Subcutaneous adipose tissue (tissue), 4 donors: Measurements from ENCODE around the gene ELP5. TPM values are rescaled to one million over a fixed set of nuclear protein-coding genes. Genes with fewer than 3 reads are reported as not detected.

Experiments
- total RNA-seq, 4 donors: library from RNA; depleted of rRNA; stranded (reverse); fragments of >200 nt; gene quantifications; one replicate each; pipeline ENCODE4 v1.1.0, GENCODE V29; 2016
- TF ChIP-seq, protein P1 (sequence below): fragments of 450-650 bp; IDR thresholded peaks from one replicate; pipeline ENCODE4 v1.5.1; 2016; ENCODE audit warnings: low read depth, mild to moderate bottlenecking, control low read depth, antibody characterized with exemption, moderate library complexity

The ELP5 gene
- 10 to 100 TPM; 20.7 to 43.4 (median 25.3) TPM for total RNA-seq

DNA sequence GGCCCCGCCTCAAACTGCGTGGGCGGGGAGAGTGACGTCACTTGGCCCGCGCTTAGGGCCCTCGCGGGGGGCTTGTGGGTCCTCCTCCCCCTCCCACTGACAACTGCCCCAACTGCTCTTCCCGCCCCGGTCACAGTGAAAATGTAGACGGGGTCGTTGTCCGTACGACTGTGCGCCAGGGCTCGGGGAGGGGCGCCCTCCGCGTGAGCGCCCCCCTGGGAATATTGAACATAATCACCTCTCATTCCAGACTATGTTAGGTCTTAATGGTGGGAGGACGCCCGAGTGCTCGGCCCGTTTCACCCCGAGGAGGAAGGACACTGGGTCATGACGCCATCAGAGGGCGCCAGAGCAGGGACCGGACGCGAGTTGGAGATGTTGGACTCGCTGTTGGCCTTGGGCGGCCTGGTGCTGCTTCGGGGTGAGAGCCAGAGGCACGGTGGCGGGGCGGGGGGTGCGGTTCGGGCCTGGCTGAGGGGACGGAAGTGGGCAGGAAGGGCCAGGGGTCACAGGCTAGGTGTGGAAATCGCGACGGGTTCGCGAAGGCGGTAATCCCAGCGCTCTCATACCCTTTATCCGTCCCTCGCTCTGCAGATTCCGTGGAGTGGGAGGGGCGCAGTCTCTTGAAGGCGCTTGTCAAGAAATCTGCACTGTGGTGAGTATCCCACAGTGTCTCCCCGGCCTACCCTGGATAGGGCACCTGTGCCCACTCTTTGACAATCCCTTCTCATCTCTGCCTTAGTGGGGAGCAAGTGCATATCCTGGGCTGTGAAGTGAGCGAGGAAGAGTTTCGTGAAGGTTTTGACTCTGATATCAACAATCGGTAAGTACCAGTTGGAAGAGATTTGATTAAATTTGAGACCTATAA, at the start of gene ELP5:
ELP5 (plus strand) TSS at position 40 of the 868 bp plus-strand sequence; CDS start at position 376, 336 bp downstream.
- TF ChIP-seq, protein P1, sequence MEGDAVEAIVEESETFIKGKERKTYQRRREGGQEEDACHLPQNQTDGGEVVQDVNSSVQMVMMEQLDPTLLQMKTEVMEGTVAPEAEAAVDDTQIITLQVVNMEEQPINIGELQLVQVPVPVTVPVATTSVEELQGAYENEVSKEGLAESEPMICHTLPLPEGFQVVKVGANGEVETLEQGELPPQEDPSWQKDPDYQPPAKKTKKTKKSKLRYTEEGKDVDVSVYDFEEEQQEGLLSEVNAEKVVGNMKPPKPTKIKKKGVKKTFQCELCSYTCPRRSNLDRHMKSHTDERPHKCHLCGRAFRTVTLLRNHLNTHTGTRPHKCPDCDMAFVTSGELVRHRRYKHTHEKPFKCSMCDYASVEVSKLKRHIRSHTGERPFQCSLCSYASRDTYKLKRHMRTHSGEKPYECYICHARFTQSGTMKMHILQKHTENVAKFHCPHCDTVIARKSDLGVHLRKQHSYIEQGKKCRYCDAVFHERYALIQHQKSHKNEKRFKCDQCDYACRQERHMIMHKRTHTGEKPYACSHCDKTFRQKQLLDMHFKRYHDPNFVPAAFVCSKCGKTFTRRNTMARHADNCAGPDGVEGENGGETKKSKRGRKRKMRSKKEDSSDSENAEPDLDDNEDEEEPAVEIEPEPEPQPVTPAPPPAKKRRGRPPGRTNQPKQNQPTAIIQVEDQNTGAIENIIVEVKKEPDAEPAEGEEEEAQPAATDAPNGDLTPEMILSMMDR = no peak

GRCh38 chr17:7203391-7203790, 48.6 kb upstream of the ELP5 start:
- TF ChIP-seq, protein P1 = no peak

DNA sequence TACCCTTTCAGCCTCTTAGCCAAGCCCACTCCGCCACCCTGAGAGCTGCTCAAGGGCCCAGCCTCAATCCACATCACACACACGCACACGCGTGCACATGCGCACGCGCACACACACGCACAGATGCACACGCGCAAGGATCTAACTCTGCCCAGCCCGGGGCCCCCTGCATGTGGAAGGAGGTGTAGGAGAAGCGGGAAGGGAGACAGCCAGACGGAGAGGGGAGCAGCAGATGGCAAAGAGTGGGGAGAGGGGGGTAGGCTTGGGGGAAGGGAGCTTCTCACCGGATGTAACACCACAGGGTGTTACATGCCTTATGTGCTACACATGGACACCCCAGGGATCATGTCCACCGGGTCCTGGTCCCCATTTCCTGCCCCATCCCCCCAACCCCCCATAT, 47.7 kb upstream of the ELP5 start:
- TF ChIP-seq, protein P1 = no peak

DNA sequence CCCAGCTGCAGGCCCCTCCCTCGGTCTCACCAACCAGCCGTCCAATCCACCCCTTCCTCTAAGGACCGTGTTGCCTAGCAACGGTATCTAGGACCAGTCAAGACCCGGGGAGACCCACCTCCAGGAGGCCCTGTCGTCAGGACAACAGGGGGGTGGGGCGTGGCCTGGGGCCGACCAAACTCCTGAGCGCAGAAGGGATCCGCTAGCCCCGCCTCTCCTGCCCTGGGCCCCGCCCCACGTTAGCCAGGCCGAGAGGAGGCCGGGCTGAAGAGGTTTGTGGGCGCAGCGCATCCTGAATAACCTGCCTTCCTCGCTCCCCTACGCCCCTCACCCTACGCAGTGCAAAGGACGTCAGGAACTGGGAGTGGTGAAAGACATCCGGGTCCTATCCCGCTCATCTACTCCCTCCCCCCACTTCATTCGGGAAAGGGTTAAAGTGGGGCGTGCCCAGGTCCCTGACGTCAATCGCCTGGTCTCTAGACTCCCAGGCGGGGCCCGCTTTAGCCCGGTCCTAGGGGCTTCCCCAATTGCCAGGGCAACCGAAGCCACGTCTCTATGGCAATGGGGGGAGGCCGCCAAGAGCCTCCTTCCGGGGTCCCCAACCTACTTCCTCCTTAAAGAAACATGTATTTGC, 47.1 kb upstream of the ELP5 start:
- TF ChIP-seq, protein P1 = no peak

DNA sequence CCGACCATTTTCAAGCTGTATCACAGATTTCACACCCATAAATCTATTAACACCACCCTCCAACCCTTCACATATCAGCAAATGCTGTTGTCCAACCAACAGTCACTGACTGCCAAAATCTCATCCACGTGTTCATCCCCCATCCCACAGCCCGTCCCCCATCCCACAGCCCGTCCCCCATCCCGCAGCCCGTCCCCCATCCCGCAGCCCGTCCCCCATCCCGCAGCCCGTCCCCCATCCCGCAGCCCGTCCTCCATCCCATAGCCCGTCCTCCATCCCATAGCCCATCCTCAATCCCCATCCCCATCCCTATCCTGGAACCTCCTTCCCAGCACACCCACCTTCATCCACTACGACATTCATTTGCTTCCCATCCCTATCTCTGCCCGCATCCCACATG, 46.5 kb upstream of the ELP5 start:
- TF ChIP-seq, protein P1 = no peak

- TF ChIP-seq, protein P1 = no peak
Measured at GRCh38 chr17:7207120-7208001, 44.7 kb upstream of the ELP5 start.
